BLaER1 treated with 17β-estradiol and CSF1 and Interleukin-3, amounts not matched to agents 10 nM and 100 nM (cell line): Measurements from ENCODE around the gene ECM2.

Source experiments
- H3K27ac ChIP-seq, 11 experiments: shearing (Covaris generic); formaldehyde crosslinking; 2 replicates each; pipeline ENCODE4 v1.8.1; 2022
- H3K27me3 ChIP-seq, 11 experiments: shearing (Covaris generic); formaldehyde crosslinking; 2 replicates each; pipeline ENCODE4 v1.8.1; 2022
- H3K36me3 ChIP-seq, 11 experiments: shearing (Covaris generic); formaldehyde crosslinking; 2 replicates each; pipeline ENCODE4 v1.8.1; 2022
- H3K4me1 ChIP-seq, 10 experiments: shearing (Covaris generic); formaldehyde crosslinking; 2 replicates each; pipeline ENCODE4 v1.8.1; 2022
- H3K4me2 ChIP-seq, 11 experiments: shearing (Covaris generic); formaldehyde crosslinking; 2 replicates each; pipeline ENCODE4 v1.8.1; 2022
- H3K4me3 ChIP-seq, 10 experiments: shearing (Covaris generic); formaldehyde crosslinking; 2 replicates each; pipeline ENCODE4 v1.8.1; 2022
- H3K9ac ChIP-seq, 11 experiments: shearing (Covaris generic); formaldehyde crosslinking; 2 replicates each; pipeline ENCODE4 v1.8.1; 2022
- H3K9me3 ChIP-seq, 11 experiments: shearing (Covaris generic); formaldehyde crosslinking; replicated peaks in 1 of 11; 2 replicates each; pipeline ENCODE4 v1.8.1; 2022
- H4K20me1 ChIP-seq, 11 experiments: shearing (Covaris generic); formaldehyde crosslinking; 2 replicates each; pipeline ENCODE4 v1.8.1; 2022
- Cebpa-rat ChIP-seq, 11 experiments: shearing (Covaris generic); IDR thresholded peaks; 2 replicates each; pipeline ENCODE4 v1.8.1; 2022

Gene ECM2

GRCh38 chr9:92483627-92484545, 51.9 kb downstream of the ECM2 start:
- Histone ChIP-seq H3K4me2 (no peak overlapping the region), H3K27ac (no peak overlapping the region)

GRCh38 chr9:92482805-92483204, 53.0 kb downstream of the ECM2 start:
- TF ChIP-seq Cebpa-rat (IDR thresholded peaks at IDR 0.05), result no peak
- H3K36me3 ChIP-seq, result no peaks in the 10 kb centered on the region
- H3K27me3 ChIP-seq, result no peaks in the 10 kb centered on the region
- H3K9me3 ChIP-seq, result no peaks in the 10 kb centered on the region
- no peak overlapping the region for H3K9ac ChIP-seq
- H3K4me2 ChIP-seq, result no peak overlapping the region
- no peak overlapping the region for H3K4me3 ChIP-seq
- H3K4me1 ChIP-seq, result peaks cover 0 to 16% (median 0%) of the 10 kb centered on the region in 10 experiments; a peak in 6 of 20 replicates
- H3K27ac ChIP-seq, result no peak overlapping the region
- no peaks in the 10 kb centered on the region for H4K20me1 ChIP-seq

More at GRCh38 chr9:92483627-92484545, 51.9 kb downstream of the ECM2 start:
- Histone ChIP-seq H3K4me1 (peaks cover 0 to 16% (median 0%) of the 10 kb centered on the region in 10 experiments; a peak in 6 of 20 replicates), H3K36me3 (no peaks in the 10 kb centered on the region), H3K9me3 (no peaks in the 10 kb centered on the region), H3K4me3 (no peak overlapping the region), H3K27me3 (no peaks in the 10 kb centered on the region), H4K20me1 (no peaks in the 10 kb centered on the region), H3K9ac (no peak overlapping the region)
- no peak for TF ChIP-seq Cebpa-rat (IDR thresholded peaks at IDR 0.05)

GRCh38 chr9:92482329-92482728, 53.5 kb downstream of the ECM2 start, which contains the start of gene ASPN:
TSS of gene ASPN (minus strand) at chr9:92482506.
- H3K9ac ChIP-seq, result no peak within 1 kb of the TSS
- H4K20me1 ChIP-seq, result no peaks in the 10 kb centered on the region
- TF ChIP-seq Cebpa-rat (IDR thresholded peaks at IDR 0.05), result no peak
- H3K27me3 ChIP-seq, result no peaks in the 10 kb centered on the region
- H3K27ac ChIP-seq, result no peak within 1 kb of the TSS
- H3K4me3 ChIP-seq, result no peak within 1 kb of the TSS
- no peaks in the 10 kb centered on the region for H3K9me3 ChIP-seq
- peak within 1 kb of the TSS in 3 of 11 experiments; percentile 3 to 53 (median 14); a peak in 4 of 22 replicates for H3K4me2 ChIP-seq
- H3K4me1 ChIP-seq, result peaks cover 0 to 16% (median 0%) of the 10 kb centered on the region in 10 experiments; a peak in 6 of 20 replicates
- no peaks in the 10 kb centered on the region for H3K36me3 ChIP-seq

GRCh38 chr9:92480986-92481633, 54.7 kb downstream of the ECM2 start:
- peaks cover 0 to 8% (median 0%) of the 10 kb centered on the region in 10 experiments; a peak in 6 of 20 replicates for H3K4me1 ChIP-seq
- TF ChIP-seq Cebpa-rat (IDR thresholded peaks at IDR 0.05), result no peak
- no peaks in the 10 kb centered on the region for H3K27me3 ChIP-seq
- H3K36me3 ChIP-seq, result no peaks in the 10 kb centered on the region
- H3K9ac ChIP-seq, result no peak overlapping the region
- H3K4me3 ChIP-seq, result no peak overlapping the region
- H3K4me2 ChIP-seq, result peak overlapping the region in 3 of 11 experiments; percentile 3 to 53 (median 14); a peak in 4 of 22 replicates
- no peaks in the 10 kb centered on the region for H3K9me3 ChIP-seq
- H4K20me1 ChIP-seq, result no peaks in the 10 kb centered on the region
- H3K27ac ChIP-seq, result no peak overlapping the region

- H3K36me3 ChIP-seq, result no peaks in the 10 kb centered on the region
- H3K4me1 ChIP-seq, result peaks cover 0 to 8% (median 0%) of the 10 kb centered on the region in 10 experiments; a peak in 5 of 20 replicates
- no peaks in the 10 kb centered on the region for H3K9me3 ChIP-seq
- H3K27ac ChIP-seq, result no peak overlapping the region
- no peaks in the 10 kb centered on the region for H3K27me3 ChIP-seq
- no peak overlapping the region for H3K4me2 ChIP-seq
- no peak for TF ChIP-seq Cebpa-rat (IDR thresholded peaks at IDR 0.05)
- H3K9ac ChIP-seq, result no peak overlapping the region
- no peaks in the 10 kb centered on the region for H4K20me1 ChIP-seq
- no peak overlapping the region for H3K4me3 ChIP-seq
Observed at GRCh38 chr9:92480291-92480771, 55.5 kb downstream of the ECM2 start.

GRCh38 chr9:92479346-92479745, 56.4 kb downstream of the ECM2 start:
- no peak overlapping the region for H3K4me3 ChIP-seq
- H3K4me2 ChIP-seq, result no peak overlapping the region
- H3K27ac ChIP-seq, result no peak overlapping the region
- H4K20me1 ChIP-seq, result no peaks in the 10 kb centered on the region
- H3K9ac ChIP-seq, result no peak overlapping the region
- TF ChIP-seq Cebpa-rat (IDR thresholded peaks at IDR 0.05), result no peak
- H3K27me3 ChIP-seq, result no peaks in the 10 kb centered on the region
- no peaks in the 10 kb centered on the region for H3K9me3 ChIP-seq
- peaks cover 0 to 8% (median 0%) of the 10 kb centered on the region in 10 experiments; a peak in 5 of 20 replicates for H3K4me1 ChIP-seq
- no peaks in the 10 kb centered on the region for H3K36me3 ChIP-seq

- Histone ChIP-seq H4K20me1 (no peaks in the 10 kb centered on the region), H3K4me3 (no peak overlapping the region), H3K27ac (no peak overlapping the region), H3K4me2 (no peak overlapping the region), H3K27me3 (no peaks in the 10 kb centered on the region), H3K4me1 (peaks cover 0 to 8% (median 0%) of the 10 kb centered on the region in 10 experiments; a peak in 5 of 20 replicates), H3K9me3 (no peaks in the 10 kb centered on the region), H3K9ac (no peak overlapping the region), H3K36me3 (no peaks in the 10 kb centered on the region)
- TF ChIP-seq Cebpa-rat (IDR thresholded peaks at IDR 0.05), result no peak
Observed at GRCh38 chr9:92478783-92479182, 57.0 kb downstream of the ECM2 start.

GRCh38 chr9:92476962-92477361, 58.8 kb downstream of the ECM2 start:
- Histone ChIP-seq H3K9ac (no peak overlapping the region), H3K27ac (no peak overlapping the region), H3K36me3 (no peaks in the 10 kb centered on the region), H3K4me3 (no peak overlapping the region), H3K27me3 (no peaks in the 10 kb centered on the region), H3K9me3 (no peaks in the 10 kb centered on the region), H3K4me1 (peaks cover 0 to 8% (median 0%) of the 10 kb centered on the region in 10 experiments; a peak in 5 of 20 replicates), H4K20me1 (no peaks in the 10 kb centered on the region), H3K4me2 (no peak overlapping the region)
- no peak for TF ChIP-seq Cebpa-rat (IDR thresholded peaks at IDR 0.05)

- Histone ChIP-seq H3K27ac (no peak overlapping the region), H3K4me3 (no peak overlapping the region), H4K20me1 (no peaks in the 10 kb centered on the region), H3K36me3 (no peaks in the 10 kb centered on the region), H3K9ac (no peak overlapping the region), H3K4me2 (no peak overlapping the region), H3K4me1 (peaks cover 0 to 8% (median 0%) of the 10 kb centered on the region in 10 experiments; a peak in 1 of 20 replicates), H3K9me3 (no peaks in the 10 kb centered on the region), H3K27me3 (no peaks in the 10 kb centered on the region)
- no peak for TF ChIP-seq Cebpa-rat (IDR thresholded peaks at IDR 0.05)
Observed at GRCh38 chr9:92474587-92474986, 61.2 kb downstream of the ECM2 start.
